GM12878 (cell line): ENCODE measurements around the gene UBE2Q2.

ENCODE experiments used
- CEBPZ ChIP-seq: fragments of 150-350 bp; IDR thresholded peaks from 2 replicates; pipeline ENCODE4 v1.6.1; 2016; ENCODE audit warnings: low read depth, low read length
- ETV6 ChIP-seq, 2 experiments: fragments of 450-650 bp in 1 of 2; IDR thresholded peaks in 1 of 2; conservative IDR thresholded peaks in 1 of 2; 2 replicates each; pipeline ENCODE4 v1.6.1; 2014; ENCODE audit warnings: antibody characterized with exemption in 1 of 2, borderline replicate concordance in 1 of 2, low read depth in 1 of 2, mild to moderate bottlenecking in 1 of 2, moderate library complexity in 1 of 2
- FOXK2 ChIP-seq: fragments of 450-650 bp; IDR thresholded peaks from 2 replicates; pipeline ENCODE4 v1.6.1; 2017; ENCODE audit warnings: mild to moderate bottlenecking, moderate library complexity
- TCF12 ChIP-seq: IDR thresholded peaks from 2 replicates; pipeline ENCODE4 v1.6.1; 2011; ENCODE audit warnings: low read depth, mild to moderate bottlenecking, low read length
- TF ChIP-seq, protein P1 (sequence below): IDR thresholded peaks from 2 replicates; pipeline ENCODE4 v1.6.1; 2012; ENCODE audit warnings: mild to moderate bottlenecking, low read depth, low read length
- TF ChIP-seq, protein P2 (sequence below), 3 experiments: IDR thresholded peaks in 2 of 3; conservative IDR thresholded peaks in 1 of 3; 2 replicates each; pipeline ENCODE4 v1.5.1; 2011; ENCODE audit warnings: low read depth in 3 of 3, low read length in 3 of 3, mild to moderate bottlenecking in 3 of 3, control low read depth in 2 of 3, moderate library complexity in 2 of 3, inconsistent platforms in 1 of 3, mixed read lengths in 1 of 3; ENCODE audit not compliant: control insufficient read depth in 2 of 3, insufficient read depth in 1 of 3; ENCODE audit errors: extremely low read depth in 1 of 3

DNA sequence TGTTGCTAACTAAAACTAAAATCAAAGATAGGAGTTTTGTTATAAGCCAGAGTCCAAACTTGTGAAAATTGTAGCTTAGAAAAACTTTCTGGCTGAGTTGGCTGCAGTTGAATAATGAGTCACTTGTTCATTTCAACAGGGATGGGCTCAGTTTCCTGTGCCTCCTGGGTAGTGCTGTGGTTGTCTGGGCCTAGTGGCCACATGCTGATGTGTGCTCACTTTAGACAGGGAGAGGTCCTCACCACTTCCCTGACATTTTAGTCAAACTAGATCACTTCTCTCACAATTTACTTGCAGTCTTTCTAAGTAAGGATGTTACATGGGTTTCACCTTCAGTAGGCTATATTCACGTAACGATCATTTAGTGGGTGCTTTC lies 6.3 kb upstream of the UBE2Q2 start:
- TF ChIP-seq CEBPZ = no peak
- no peak for TF ChIP-seq TCF12
- TF ChIP-seq ETV6 (conservative IDR thresholded peaks at IDR 0.05 in 1 of 2, IDR thresholded peaks at IDR 0.05 in 1 of 2; ENCODE audit: borderline replicate concordance in 1 of 2, low read depth in 1 of 2) = 0 out of 4 replicates have a peak, but pooled peaks of 1 of the 2 experiments have one; percentile 13
- TF ChIP-seq, protein P1, sequence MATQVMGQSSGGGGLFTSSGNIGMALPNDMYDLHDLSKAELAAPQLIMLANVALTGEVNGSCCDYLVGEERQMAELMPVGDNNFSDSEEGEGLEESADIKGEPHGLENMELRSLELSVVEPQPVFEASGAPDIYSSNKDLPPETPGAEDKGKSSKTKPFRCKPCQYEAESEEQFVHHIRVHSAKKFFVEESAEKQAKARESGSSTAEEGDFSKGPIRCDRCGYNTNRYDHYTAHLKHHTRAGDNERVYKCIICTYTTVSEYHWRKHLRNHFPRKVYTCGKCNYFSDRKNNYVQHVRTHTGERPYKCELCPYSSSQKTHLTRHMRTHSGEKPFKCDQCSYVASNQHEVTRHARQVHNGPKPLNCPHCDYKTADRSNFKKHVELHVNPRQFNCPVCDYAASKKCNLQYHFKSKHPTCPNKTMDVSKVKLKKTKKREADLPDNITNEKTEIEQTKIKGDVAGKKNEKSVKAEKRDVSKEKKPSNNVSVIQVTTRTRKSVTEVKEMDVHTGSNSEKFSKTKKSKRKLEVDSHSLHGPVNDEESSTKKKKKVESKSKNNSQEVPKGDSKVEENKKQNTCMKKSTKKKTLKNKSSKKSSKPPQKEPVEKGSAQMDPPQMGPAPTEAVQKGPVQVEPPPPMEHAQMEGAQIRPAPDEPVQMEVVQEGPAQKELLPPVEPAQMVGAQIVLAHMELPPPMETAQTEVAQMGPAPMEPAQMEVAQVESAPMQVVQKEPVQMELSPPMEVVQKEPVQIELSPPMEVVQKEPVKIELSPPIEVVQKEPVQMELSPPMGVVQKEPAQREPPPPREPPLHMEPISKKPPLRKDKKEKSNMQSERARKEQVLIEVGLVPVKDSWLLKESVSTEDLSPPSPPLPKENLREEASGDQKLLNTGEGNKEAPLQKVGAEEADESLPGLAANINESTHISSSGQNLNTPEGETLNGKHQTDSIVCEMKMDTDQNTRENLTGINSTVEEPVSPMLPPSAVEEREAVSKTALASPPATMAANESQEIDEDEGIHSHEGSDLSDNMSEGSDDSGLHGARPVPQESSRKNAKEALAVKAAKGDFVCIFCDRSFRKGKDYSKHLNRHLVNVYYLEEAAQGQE = no peak
- no peak for TF ChIP-seq FOXK2
- TF ChIP-seq, protein P2, sequence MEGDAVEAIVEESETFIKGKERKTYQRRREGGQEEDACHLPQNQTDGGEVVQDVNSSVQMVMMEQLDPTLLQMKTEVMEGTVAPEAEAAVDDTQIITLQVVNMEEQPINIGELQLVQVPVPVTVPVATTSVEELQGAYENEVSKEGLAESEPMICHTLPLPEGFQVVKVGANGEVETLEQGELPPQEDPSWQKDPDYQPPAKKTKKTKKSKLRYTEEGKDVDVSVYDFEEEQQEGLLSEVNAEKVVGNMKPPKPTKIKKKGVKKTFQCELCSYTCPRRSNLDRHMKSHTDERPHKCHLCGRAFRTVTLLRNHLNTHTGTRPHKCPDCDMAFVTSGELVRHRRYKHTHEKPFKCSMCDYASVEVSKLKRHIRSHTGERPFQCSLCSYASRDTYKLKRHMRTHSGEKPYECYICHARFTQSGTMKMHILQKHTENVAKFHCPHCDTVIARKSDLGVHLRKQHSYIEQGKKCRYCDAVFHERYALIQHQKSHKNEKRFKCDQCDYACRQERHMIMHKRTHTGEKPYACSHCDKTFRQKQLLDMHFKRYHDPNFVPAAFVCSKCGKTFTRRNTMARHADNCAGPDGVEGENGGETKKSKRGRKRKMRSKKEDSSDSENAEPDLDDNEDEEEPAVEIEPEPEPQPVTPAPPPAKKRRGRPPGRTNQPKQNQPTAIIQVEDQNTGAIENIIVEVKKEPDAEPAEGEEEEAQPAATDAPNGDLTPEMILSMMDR (IDR thresholded peaks at IDR 0.05 in 2 of 3, conservative IDR thresholded peaks at IDR 0.05 in 1 of 3; ENCODE audit: control insufficient read depth in 2 of 3, extremely low read depth in 1 of 3, insufficient read depth in 1 of 3, low read depth in 3 of 3, low read length in 3 of 3) = no peak
